Measurements from ENCODE around the gene GASK1A.

GRCh38 chr3:43015991-43016865 lies 37.1 kb downstream of the GASK1A start:
- TF ChIP-seq POLR2A (IDR thresholded peaks at IDR 0.05; ENCODE audit: low read length) (no peak), GATA1 (IDR thresholded peaks at IDR 0.05; ENCODE audit: low read depth, low read length) (no peak)
